Ascending aorta (tissue), 2 donors: ENCODE measurements around the gene LUC7L2. TPM values are rescaled to one million over a fixed set of nuclear protein-coding genes. Genes with fewer than 3 reads are reported as not detected.
A peak's percentile ranks its signal among the peaks of the same experiment; 100 is the strongest.
"Not testable (repeated sequence)": the region's sequence is repeated elsewhere in the genome, so short reads cannot be mapped to it uniquely, and the experiment has no call there.

ENCODE experiments used
- DNase-seq, 2 donors: peaks; one replicate each; pipeline ENCODE4 v3.0.0-alpha.2; 2019; ENCODE audit warnings: low spot score in 2 of 2
- H3K27ac ChIP-seq, 2 donors: fragments of 200-600 bp; sonication (generic); one replicate each; pipeline ENCODE4 v1.5.1; 2016 to 2017; ENCODE audit warnings: mild to moderate bottlenecking in 1 of 2
- H3K27me3 ChIP-seq: fragments of 200-600 bp; sonication (generic); one replicate; pipeline ENCODE4 v1.5.1; 2017
- H3K36me3 ChIP-seq, 2 donors: fragments of 200-600 bp; sonication (generic); one replicate each; pipeline ENCODE4 v1.5.1; 2016
- H3K4me1 ChIP-seq, 2 donors: fragments of 200-600 bp; sonication (generic); one replicate each; pipeline ENCODE4 v1.5.1; 2016 to 2017; ENCODE audit warnings: mild to moderate bottlenecking in 1 of 2
- H3K4me3 ChIP-seq, 2 donors: fragments of 200-600 bp; sonication (generic); one replicate each; pipeline ENCODE4 v1.5.1; 2016 to 2017; ENCODE audit warnings: mild to moderate bottlenecking in 1 of 2
- H3K9me3 ChIP-seq, 2 donors: fragments of 200-600 bp; sonication (generic); one replicate each; pipeline ENCODE4 v1.5.1; 2016
- CTCF ChIP-seq, 3 experiments: fragments of 200-600 bp in 2 of 3; fragments of 450-650 bp in 1 of 3; sonication (generic) in 2 of 3; IDR thresholded peaks; one replicate each; pipeline ENCODE4 v1.5.1; 2016 to 2019; ENCODE audit warnings: antibody characterized with exemption in 3 of 3, mild to moderate bottlenecking in 1 of 3, moderate library complexity in 1 of 3
- intact Hi-C: fragments of 100-400 bp; cut with DNase I; formaldehyde crosslinking; loops from one replicate; pipeline ENCODE4 v1.15.1; 2023
- total RNA-seq: library from RNA; depleted of rRNA; stranded (reverse); fragments of >200 nt; gene quantifications from one replicate; pipeline ENCODE4 v1.1.0, GENCODE V29; 2016

LUC7L2 gene
- total RNA-seq, 1 donor from 2014 or later = 41.0 TPM

GRCh38 chr7:139422126-139422525 lies 62.4 kb downstream of the LUC7L2 start:
- Histone ChIP-seq H3K4me1 (peaks cover 0 to 3% of the 10 kb centered on the region in 2 donors), H3K4me3 (no peak overlapping the region), H3K27me3 (no peaks in the 10 kb centered on the region), H3K9me3 (no peaks in the 10 kb centered on the region), H3K27ac (peak overlapping the region in 1 of 2 donors; percentile 5), H3K36me3 (peaks cover 32 to 66% of the 10 kb centered on the region in 2 donors)
- intact Hi-C loops = no loop called here
- DNase-seq = no peak
- no peak for TF ChIP-seq CTCF (IDR thresholded peaks at IDR 0.05)

- intact Hi-C loops = no loop called here
- H3K27ac ChIP-seq = no peak overlapping the region
- peaks cover 0 to 3% of the 10 kb centered on the region in 2 donors for H3K4me1 ChIP-seq
- DNase-seq = no peak
- no peak for TF ChIP-seq CTCF (IDR thresholded peaks at IDR 0.05)
- peaks cover 22 to 64% of the 10 kb centered on the region in 2 donors for H3K36me3 ChIP-seq
- H3K27me3 ChIP-seq = no peaks in the 10 kb centered on the region
- H3K9me3 ChIP-seq = no peaks in the 10 kb centered on the region
- no peak overlapping the region for H3K4me3 ChIP-seq
Measured at GRCh38 chr7:139423091-139423490, 63.4 kb downstream of the LUC7L2 start.

GRCh38 chr7:139424004-139424403 lies 64.3 kb downstream of the LUC7L2 start:
- Histone ChIP-seq H3K9me3 (no peaks in the 10 kb centered on the region), H3K4me1 (peaks cover 0 to 3% of the 10 kb centered on the region in 2 donors), H3K36me3 (peaks cover 18 to 55% of the 10 kb centered on the region in 2 donors), H3K4me3 (no peak overlapping the region), H3K27ac (no peak overlapping the region), H3K27me3 (no peaks in the 10 kb centered on the region)
- intact Hi-C loops = no loop called here
- no peak for DNase-seq
- TF ChIP-seq CTCF (IDR thresholded peaks at IDR 0.05) = no peak

GRCh38 chr7:139425701-139426100 lies 66.0 kb downstream of the LUC7L2 start:
- H3K4me1 ChIP-seq, DNase-seq, H3K9me3 ChIP-seq, intact Hi-C loops, H3K27me3 ChIP-seq, H3K27ac ChIP-seq, H3K4me3 ChIP-seq: not testable (repeated sequence)
- H3K36me3 ChIP-seq = peaks cover 5 to 38% of the 10 kb centered on the region in 2 donors

GRCh38 chr7:139426258-139427028 lies 66.7 kb downstream of the LUC7L2 start:
- H3K27me3 ChIP-seq = no peaks in the 10 kb centered on the region
- intact Hi-C loops = no loop called here
- H3K27ac ChIP-seq = peak overlapping the region in 1 of 2 donors; percentile 39
- peaks cover 2 to 10% of the 10 kb centered on the region in 2 donors for H3K4me1 ChIP-seq
- no peaks in the 10 kb centered on the region for H3K9me3 ChIP-seq
- no peak overlapping the region for H3K4me3 ChIP-seq
- DNase-seq = no peak
- TF ChIP-seq CTCF (IDR thresholded peaks at IDR 0.05) = no peak
- H3K36me3 ChIP-seq = peaks cover 5 to 31% of the 10 kb centered on the region in 2 donors

- Histone ChIP-seq H3K9me3 (no peaks in the 10 kb centered on the region), H3K27ac (no peak overlapping the region), H3K4me3 (no peak overlapping the region), H3K4me1 (peaks cover 6 to 16% of the 10 kb centered on the region in 2 donors), H3K36me3 (peaks cover 5 to 27% of the 10 kb centered on the region in 2 donors), H3K27me3 (no peaks in the 10 kb centered on the region)
- no peak for TF ChIP-seq CTCF (IDR thresholded peaks at IDR 0.05)
- intact Hi-C loops = no loop called here
- DNase-seq = no peak
Measured at GRCh38 chr7:139427029-139427420, 67.3 kb downstream of the LUC7L2 start.
